K562 (cell line): Measurements from ENCODE around the gene RFNG. TPM values are rescaled to one million over a fixed set of nuclear protein-coding genes. Genes with fewer than 3 reads are reported as not detected.

Experiments
- BRCA1 ChIP-seq, 2 experiments: fragments of 450-650 bp in 1 of 2; sonication (generic) in 1 of 2; formaldehyde crosslinking in 1 of 2; IDR thresholded peaks; 2 replicates each; pipeline versions ENCODE4 v1.5.0 to v1.6.1; 2017 to 2020; ENCODE audit warnings: mild to moderate bottlenecking in 1 of 2, missing genetic modification reagents in 1 of 2
- CHD2 ChIP-seq: IDR thresholded peaks from 2 replicates; pipeline ENCODE4 v1.6.1; 2011; ENCODE audit warnings: low read depth, low read length
- NONO ChIP-seq, 2 experiments: fragments of 200-400 bp in 1 of 2; fragments of 450-650 bp in 1 of 2; formaldehyde crosslinking in 1 of 2; IDR thresholded peaks; 2 replicates each; pipeline ENCODE4 v1.6.1; 2017; ENCODE audit warnings: low read depth in 2 of 2, mild to moderate bottlenecking in 2 of 2, moderate library complexity in 2 of 2, low read length in 1 of 2
- NUFIP1 ChIP-seq: fragments of 450-650 bp; IDR thresholded peaks from 2 replicates; pipeline ENCODE4 v1.6.1; 2018; ENCODE audit not compliant: partially characterized antibody
- RFX5 ChIP-seq: IDR thresholded peaks from 2 replicates; pipeline ENCODE4 v1.6.1; 2011; ENCODE audit warnings: low read depth, mild to moderate bottlenecking, improper control_type of control experiment, low read length
- SLC30A9 ChIP-seq: fragments of 250-450 bp; sonication (Bioruptor Pico); IDR thresholded peaks from 2 replicates; pipeline ENCODE4 v1.8.0; 2022; ENCODE audit warnings: mild to moderate bottlenecking, moderate library complexity
- YY1 ChIP-seq, 3 experiments: IDR thresholded peaks; 2 replicates each; pipeline ENCODE4 v1.6.1; 2011; ENCODE audit warnings: low read length in 2 of 3, mild to moderate bottlenecking in 2 of 3, moderate library complexity in 2 of 3, borderline replicate concordance in 1 of 3, control low read depth in 1 of 3, low read depth in 1 of 3; ENCODE audit not compliant: insufficient read depth in 3 of 3, insufficient replicate concordance in 2 of 3, control insufficient read depth in 1 of 3, insufficient read length in 1 of 3; ENCODE audit errors: extremely low read depth in 1 of 3
- ZNF124 ChIP-seq: sonication (generic); formaldehyde crosslinking; IDR thresholded peaks from 2 replicates; pipeline ENCODE4 v1.8.1; 2022; ENCODE audit warnings: missing genetic modification reagents
- polyA plus RNA-seq, 8 experiments: library from polyadenylated mRNA; depleted of rRNA in 4 of 8; stranded (reverse) in 5 of 8; unstranded in 3 of 8; fragments of >200 nt; fragmentation: Nextera tagmentation in 2 of 8; fragmentation: Illumina TruSeq in 1 of 8; extraction: Ambion mirVana in 2 of 8; extraction: Trizol in 1 of 8; gene quantifications; 2 replicates each; pipeline versions ENCODE4 v1.2.1 to v1.2.3, GENCODE V29; 2011 to 2014; ENCODE audit warnings: inconsistent platforms in 1 of 8, missing spikeins in 1 of 8
- total RNA-seq, 7 experiments: library from RNA; depleted of rRNA in 6 of 7; stranded (reverse); fragments of >200 nt in 6 of 7; fragmentation: Illumina TruSeq in 2 of 7; extraction: Trizol in 2 of 7; gene quantifications; 2 replicates each; pipeline versions ENCODE4 v1.2.1 to v1.2.3, GENCODE V29; 2011 to 2021; ENCODE audit warnings: low replicate concordance in 1 of 7
- TF ChIP-seq, protein P1 (sequence below): fragments of 250-450 bp; sonication (Bioruptor Pico); IDR thresholded peaks from 2 replicates; pipeline ENCODE4 v1.9.0; 2021; ENCODE audit warnings: mild to moderate bottlenecking, inconsistent platforms
- TF ChIP-seq, protein P2 (sequence below): fragments of 450-650 bp; IDR thresholded peaks from 2 replicates; pipeline ENCODE4 v1.7.1; 2018; ENCODE audit warnings: mild to moderate bottlenecking, low read depth; ENCODE audit not compliant: partially characterized antibody

Gene RFNG
- total and polyA plus RNA-seq, 9 of the 15 experiments (the other 6 are each of a cell fraction or from before 2014, with no cell fraction given), result 0.32 to 32.8 (median 9.5) TPM

DNA sequence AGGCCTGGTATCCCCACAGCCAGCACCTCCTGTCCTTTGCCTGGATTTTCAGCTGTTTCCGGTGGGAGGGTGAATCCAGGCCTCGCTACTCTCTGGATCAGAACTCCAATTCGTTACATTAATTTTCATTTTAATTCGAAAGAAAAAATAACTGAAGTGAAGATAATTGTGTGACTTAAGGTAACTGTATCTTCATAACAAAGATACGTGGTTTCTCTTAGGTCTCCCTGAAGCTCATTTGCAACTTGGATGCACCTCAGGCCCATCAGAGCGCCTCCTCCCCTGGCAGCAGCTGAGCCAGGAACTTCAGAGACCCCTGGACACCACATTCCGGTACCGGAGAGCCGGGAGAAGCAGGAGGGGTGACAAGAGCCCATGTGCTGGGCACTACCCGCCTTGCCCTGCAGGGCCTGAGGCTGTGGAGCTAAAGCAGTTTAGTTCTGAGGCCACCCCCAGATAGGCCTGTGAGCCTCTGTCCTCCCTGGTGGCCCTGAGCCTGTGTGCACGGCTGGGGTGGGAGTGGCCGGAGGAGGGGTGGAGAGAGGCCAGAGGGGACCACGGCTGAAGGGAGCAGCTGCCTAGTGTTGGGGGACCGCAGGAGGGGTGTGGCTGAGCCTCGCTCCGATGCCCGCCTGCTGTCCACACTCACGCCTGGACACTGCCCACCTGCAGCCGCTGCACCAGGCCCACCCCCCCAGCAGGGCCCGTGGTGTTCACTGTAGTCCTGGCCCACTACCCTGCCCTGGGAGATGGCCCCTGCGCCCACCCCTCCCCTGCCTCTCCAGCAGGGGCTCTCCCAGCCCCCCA, 25.4 kb upstream of the RFNG start (continued):
- TF ChIP-seq, protein P1, sequence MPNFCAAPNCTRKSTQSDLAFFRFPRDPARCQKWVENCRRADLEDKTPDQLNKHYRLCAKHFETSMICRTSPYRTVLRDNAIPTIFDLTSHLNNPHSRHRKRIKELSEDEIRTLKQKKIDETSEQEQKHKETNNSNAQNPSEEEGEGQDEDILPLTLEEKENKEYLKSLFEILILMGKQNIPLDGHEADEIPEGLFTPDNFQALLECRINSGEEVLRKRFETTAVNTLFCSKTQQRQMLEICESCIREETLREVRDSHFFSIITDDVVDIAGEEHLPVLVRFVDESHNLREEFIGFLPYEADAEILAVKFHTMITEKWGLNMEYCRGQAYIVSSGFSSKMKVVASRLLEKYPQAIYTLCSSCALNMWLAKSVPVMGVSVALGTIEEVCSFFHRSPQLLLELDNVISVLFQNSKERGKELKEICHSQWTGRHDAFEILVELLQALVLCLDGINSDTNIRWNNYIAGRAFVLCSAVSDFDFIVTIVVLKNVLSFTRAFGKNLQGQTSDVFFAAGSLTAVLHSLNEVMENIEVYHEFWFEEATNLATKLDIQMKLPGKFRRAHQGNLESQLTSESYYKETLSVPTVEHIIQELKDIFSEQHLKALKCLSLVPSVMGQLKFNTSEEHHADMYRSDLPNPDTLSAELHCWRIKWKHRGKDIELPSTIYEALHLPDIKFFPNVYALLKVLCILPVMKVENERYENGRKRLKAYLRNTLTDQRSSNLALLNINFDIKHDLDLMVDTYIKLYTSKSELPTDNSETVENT (CRISPR knock-in tag), result peak; percentile 36; the same call in 1 of the 2 replicates
- TF ChIP-seq ZNF124 (CRISPR knock-in tag), result no peak
- TF ChIP-seq BRCA1 (IDR thresholded peaks at IDR 0.05), result no peak
- TF ChIP-seq BRCA1 (CRISPR knock-in tag; IDR thresholded peaks at IDR 0.05), result no peak
- TF ChIP-seq SLC30A9, result no peak
- no peak for TF ChIP-seq NUFIP1
- peak; percentile 37; the same call in 1 of the 2 replicates for TF ChIP-seq CHD2
- TF ChIP-seq, protein P2, sequence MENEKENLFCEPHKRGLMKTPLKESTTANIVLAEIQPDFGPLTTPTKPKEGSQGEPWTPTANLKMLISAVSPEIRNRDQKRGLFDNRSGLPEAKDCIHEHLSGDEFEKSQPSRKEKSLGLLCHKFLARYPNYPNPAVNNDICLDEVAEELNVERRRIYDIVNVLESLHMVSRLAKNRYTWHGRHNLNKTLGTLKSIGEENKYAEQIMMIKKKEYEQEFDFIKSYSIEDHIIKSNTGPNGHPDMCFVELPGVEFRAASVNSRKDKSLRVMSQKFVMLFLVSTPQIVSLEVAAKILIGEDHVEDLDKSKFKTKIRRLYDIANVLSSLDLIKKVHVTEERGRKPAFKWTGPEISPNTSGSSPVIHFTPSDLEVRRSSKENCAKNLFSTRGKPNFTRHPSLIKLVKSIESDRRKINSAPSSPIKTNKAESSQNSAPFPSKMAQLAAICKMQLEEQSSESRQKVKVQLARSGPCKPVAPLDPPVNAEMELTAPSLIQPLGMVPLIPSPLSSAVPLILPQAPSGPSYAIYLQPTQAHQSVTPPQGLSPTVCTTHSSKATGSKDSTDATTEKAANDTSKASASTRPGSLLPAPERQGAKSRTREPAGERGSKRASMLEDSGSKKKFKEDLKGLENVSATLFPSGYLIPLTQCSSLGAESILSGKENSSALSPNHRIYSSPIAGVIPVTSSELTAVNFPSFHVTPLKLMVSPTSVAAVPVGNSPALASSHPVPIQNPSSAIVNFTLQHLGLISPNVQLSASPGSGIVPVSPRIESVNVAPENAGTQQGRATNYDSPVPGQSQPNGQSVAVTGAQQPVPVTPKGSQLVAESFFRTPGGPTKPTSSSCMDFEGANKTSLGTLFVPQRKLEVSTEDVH, result no peak
- TF ChIP-seq YY1 (IDR thresholded peaks at IDR 0.05; ENCODE audit: borderline replicate concordance in 1 of 3, control insufficient read depth in 1 of 3, extremely low read depth in 1 of 3, insufficient read depth in 3 of 3, insufficient read length in 1 of 3, insufficient replicate concordance in 2 of 3, low read depth in 1 of 3, low read length in 2 of 3), result no peak
- no peak for TF ChIP-seq RFX5
- TF ChIP-seq NONO (IDR thresholded peaks at IDR 0.05; ENCODE audit: low read depth in 2 of 2, low read length in 1 of 2), result no peak
